MCF 10A (cell line): ENCODE measurements around the gene PPM1F. TPM values are rescaled to one million over a fixed set of nuclear protein-coding genes. Genes with fewer than 3 reads are reported as not detected.

Experiments used
- BruUV-seq: library from RNA; stranded (reverse); fragments of 400-500 nt; replicated peaks from 2 replicates; lab custom pipeline; 2021; lab: Mats Ljungman, UMichigan
- CTCF ChIA-PET: fragments of 300-600 bp; sonication (Branson Sonifier 250); formaldehyde crosslinking; extraction: SDS; loops from one replicate; lab custom pipeline; 2021; ENCODE audit warnings: antibody characterized with exemption, inconsistent platforms; lab: Yijun Ruan, JAX
- POLR2A ChIA-PET: fragments of 300-600, 350-650 bp; sonication (Branson Sonifier 250); formaldehyde crosslinking; extraction: SDS; loops from one replicate; lab custom pipeline; 2020; ENCODE audit warnings: antibody characterized with exemption, inconsistent platforms; lab: Yijun Ruan, JAX
- DNase-seq: peaks from one replicate; pipeline ENCODE4 v3.0.0-alpha.2; 2018; ENCODE audit not compliant: unreplicated experiment
- H3K27ac Mint-ChIP-seq: one replicate; pipeline ENCODE4 v1.8.0; 2022; ENCODE audit warnings: mild to moderate bottlenecking, low read depth, mixed read lengths; ENCODE audit not compliant: unreplicated experiment
- H3K27me3 Mint-ChIP-seq: one replicate; pipeline ENCODE4 v1.8.0; 2022; ENCODE audit warnings: mixed read lengths; ENCODE audit not compliant: insufficient read depth, unreplicated experiment
- H3K36me3 Mint-ChIP-seq: one replicate; pipeline ENCODE4 v1.8.0; 2022; ENCODE audit warnings: mild to moderate bottlenecking, moderate library complexity, mixed read lengths; ENCODE audit not compliant: insufficient read depth, unreplicated experiment
- H3K4me1 Mint-ChIP-seq: one replicate; pipeline ENCODE4 v1.8.0; 2022; ENCODE audit warnings: mixed read lengths; ENCODE audit not compliant: insufficient read depth, unreplicated experiment
- H3K4me3 Mint-ChIP-seq: one replicate; pipeline ENCODE4 v1.8.0; 2022; ENCODE audit warnings: mild to moderate bottlenecking, moderate library complexity, mixed read lengths; ENCODE audit not compliant: unreplicated experiment
- H3K9me3 Mint-ChIP-seq: one replicate; pipeline ENCODE4 v1.8.0; 2022; ENCODE audit warnings: mixed read lengths; ENCODE audit not compliant: unreplicated experiment
- CTCF ChIP-seq: fragments of 200-600 bp; IDR thresholded peaks from one replicate; pipeline ENCODE4 v1.8.0; 2022; ENCODE audit warnings: antibody characterized with exemption, mild to moderate bottlenecking; ENCODE audit not compliant: unreplicated experiment
- intact Hi-C: fragments of 100-400 bp; cut with micrococcal nuclease; formaldehyde crosslinking; loops from 2 replicates; pipeline ENCODE4 v1.14.1; 2022
- total RNA-seq: library from RNA; stranded (reverse); gene quantifications from 2 replicates; pipeline ENCODE4 v1.2.3, GENCODE V29; 2022

The PPM1F gene
- total RNA-seq, 1 experiment from 2014 or later: 32.6 TPM

- no TSS peak for BruUV-seq
- intact Hi-C loops: no loop called here
- Mint-ChIP-seq H3K9me3 (no peaks in the 10 kb centered on the region), H3K27me3 (no peaks in the 10 kb centered on the region), H3K36me3 (peaks cover 20% of the 10 kb centered on the region), H3K4me3 (no peak overlapping the region), H3K27ac (no peak overlapping the region), H3K4me1 (no peaks in the 10 kb centered on the region)
- CTCF ChIA-PET: interaction anchor here (0.7 kb wide), 1 partner anchor 15 kb away, joined by 3 read pairs; no protein-coding TSS in a partner anchor
- no peak for TF ChIP-seq CTCF
- DNase-seq: no peak
- POLR2A ChIA-PET: interaction anchor here (1.5 kb wide), 1 partner anchor 16 kb away, joined by 3 read pairs; no protein-coding TSS in a partner anchor
These were observed 31.4 kb downstream of the PPM1F start for GRCh38 chr22:21921184-21921721.

GRCh38 chr22:21920341-21921183 is 32.1 kb downstream of the PPM1F start:
- CTCF ChIA-PET: interaction anchor here (1.7 kb wide), 1 partner anchor 18 kb away, joined by 5 read pairs; no protein-coding TSS in a partner anchor
- no peak overlapping the region for H3K4me3 Mint-ChIP-seq
- no peaks in the 10 kb centered on the region for H3K27me3 Mint-ChIP-seq
- intact Hi-C loops: no loop called here
- POLR2A ChIA-PET: interaction anchor here (1.5 kb wide), 1 partner anchor 16 kb away, joined by 3 read pairs; no protein-coding TSS in a partner anchor
- no TSS peak for BruUV-seq
- TF ChIP-seq CTCF: no peak
- peaks cover 20% of the 10 kb centered on the region for H3K36me3 Mint-ChIP-seq
- no peak overlapping the region for H3K27ac Mint-ChIP-seq
- H3K9me3 Mint-ChIP-seq: no peaks in the 10 kb centered on the region
- no peaks in the 10 kb centered on the region for H3K4me1 Mint-ChIP-seq
- DNase-seq: no peak

GRCh38 chr22:21919526-21920307 is 32.9 kb downstream of the PPM1F start:
- TF ChIP-seq CTCF: no peak
- H3K4me3 Mint-ChIP-seq: no peak overlapping the region
- no TSS peak for BruUV-seq
- intact Hi-C loops: no loop called here
- H3K36me3 Mint-ChIP-seq: peaks cover 20% of the 10 kb centered on the region
- no peak overlapping the region for H3K27ac Mint-ChIP-seq
- H3K27me3 Mint-ChIP-seq: no peaks in the 10 kb centered on the region
- ChIA-PET CTCF (interaction anchor here (0.9 to 1.7 kb wide), 2 partner anchors 18 to 19 kb away, joined by 3 to 5 read pairs; no protein-coding TSS in a partner anchor), POLR2A (no interaction called here)
- H3K9me3 Mint-ChIP-seq: no peaks in the 10 kb centered on the region
- no peaks in the 10 kb centered on the region for H3K4me1 Mint-ChIP-seq
- DNase-seq: no peak
